Cardiac fibroblast (primary cell): ENCODE data around the gene FOSL2.
A peak's percentile ranks its signal among the peaks of the same experiment; 100 is the strongest.

Experiments used
- DNase-seq, 2 donors: peaks; one replicate each; pipeline versions ENCODE4 v3.0.0 to v3.0.0-alpha.2; 2010; ENCODE audit warnings: low read depth in 2 of 2
- H3K4me3 ChIP-seq, 2 donors: replicated peaks in 1 of 2; 1 replicate in 1 of 2; 2 replicates in 1 of 2; pipeline ENCODE4 v1.5.1; 2011; ENCODE audit warnings: low read depth in 2 of 2, low read length in 2 of 2, mild to moderate bottlenecking in 2 of 2, moderate library complexity in 1 of 2
- CTCF ChIP-seq: IDR thresholded peaks from one replicate; pipeline ENCODE4 v1.5.1; 2011; ENCODE audit warnings: low read depth, mild to moderate bottlenecking, low read length, inconsistent platforms

FOSL2 gene

DNA sequence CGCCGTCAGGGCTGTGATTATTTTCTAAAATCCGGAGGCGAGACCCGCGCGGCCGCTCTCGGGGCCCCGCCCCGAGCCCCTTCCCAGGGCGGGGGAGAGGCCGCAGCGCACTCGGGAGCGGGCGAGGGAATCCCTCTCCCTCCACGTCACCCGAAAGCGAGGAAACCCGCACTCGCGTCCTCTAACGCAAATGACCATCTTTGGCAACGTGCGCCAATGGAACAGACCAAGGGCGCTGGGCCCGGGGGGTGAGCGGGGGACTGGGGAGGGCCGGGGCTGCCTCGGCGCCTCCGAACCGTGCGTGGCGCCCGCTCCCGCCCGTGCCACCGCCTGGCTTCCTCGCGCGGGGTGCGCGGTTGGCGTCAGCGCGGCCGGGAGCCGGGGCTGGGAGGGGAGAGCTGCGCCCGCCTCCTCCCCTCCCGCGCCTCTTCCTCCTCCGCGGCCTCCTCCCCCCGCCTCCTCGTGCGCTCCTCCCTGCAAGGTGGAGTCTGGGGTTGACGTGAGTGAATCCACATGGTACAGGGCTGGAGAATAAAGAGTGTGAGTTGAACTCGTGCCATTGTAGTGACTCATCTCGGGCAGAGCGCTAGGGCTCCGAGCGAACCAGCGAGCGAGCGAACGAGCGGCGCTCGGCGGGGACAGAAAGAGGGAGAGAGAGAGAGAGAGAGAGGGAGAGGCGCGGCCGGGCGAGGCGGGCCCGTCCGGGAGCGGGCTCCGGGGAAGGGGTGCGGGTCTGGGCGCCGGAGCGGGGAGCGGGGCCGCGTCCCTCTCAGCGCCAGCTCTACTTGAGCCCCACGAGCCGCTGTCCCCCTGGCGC is at the start of gene FOSL2:
Gene FOSL2 (plus strand): TSS at position 562 of the 817 bp plus-strand sequence. CDS start 863 bp downstream, outside the sequence.
- no peak for TF ChIP-seq CTCF
- peak; percentile 100 for DNase-seq
- H3K4me3 ChIP-seq: peak within 1 kb of the TSS; percentile 89 to 96

DNA sequence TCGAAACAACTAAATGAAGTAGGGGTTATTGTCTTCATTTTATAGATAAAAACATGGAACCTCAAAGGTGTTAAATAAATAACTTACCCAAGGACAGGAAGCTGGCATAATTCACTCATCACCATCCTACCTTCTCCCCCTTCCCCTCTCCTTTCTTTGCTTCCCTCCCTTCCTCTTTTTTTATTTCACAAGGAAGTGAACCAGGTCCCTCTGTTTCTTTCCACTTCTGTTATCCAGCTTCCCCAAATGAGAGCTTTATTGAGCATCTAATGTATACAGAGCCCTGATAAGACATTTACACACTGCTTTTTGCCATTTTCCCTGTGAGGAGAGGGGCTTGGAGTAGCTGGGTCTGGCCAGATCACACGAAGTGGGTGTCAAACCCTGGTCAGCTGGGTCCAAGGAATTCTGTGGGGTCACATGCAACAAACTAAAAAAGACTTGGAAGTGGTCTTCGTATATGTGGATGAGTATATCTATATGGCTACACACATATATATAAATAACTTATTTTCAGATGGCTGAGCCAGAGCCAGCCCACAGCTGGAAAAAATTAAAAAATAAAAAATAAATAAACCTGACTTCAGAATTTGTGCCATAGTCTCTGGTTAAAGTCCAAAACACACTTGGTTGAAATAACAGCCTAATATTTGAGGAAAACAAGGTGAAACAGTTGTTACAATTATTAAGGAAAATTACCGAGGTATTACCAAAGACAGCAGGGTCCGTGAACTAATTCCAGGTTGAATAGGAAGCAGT is 49.3 kb upstream of the FOSL2 start:
- no peak for TF ChIP-seq CTCF
- DNase-seq: no peak
- no peak overlapping the region for H3K4me3 ChIP-seq

DNA sequence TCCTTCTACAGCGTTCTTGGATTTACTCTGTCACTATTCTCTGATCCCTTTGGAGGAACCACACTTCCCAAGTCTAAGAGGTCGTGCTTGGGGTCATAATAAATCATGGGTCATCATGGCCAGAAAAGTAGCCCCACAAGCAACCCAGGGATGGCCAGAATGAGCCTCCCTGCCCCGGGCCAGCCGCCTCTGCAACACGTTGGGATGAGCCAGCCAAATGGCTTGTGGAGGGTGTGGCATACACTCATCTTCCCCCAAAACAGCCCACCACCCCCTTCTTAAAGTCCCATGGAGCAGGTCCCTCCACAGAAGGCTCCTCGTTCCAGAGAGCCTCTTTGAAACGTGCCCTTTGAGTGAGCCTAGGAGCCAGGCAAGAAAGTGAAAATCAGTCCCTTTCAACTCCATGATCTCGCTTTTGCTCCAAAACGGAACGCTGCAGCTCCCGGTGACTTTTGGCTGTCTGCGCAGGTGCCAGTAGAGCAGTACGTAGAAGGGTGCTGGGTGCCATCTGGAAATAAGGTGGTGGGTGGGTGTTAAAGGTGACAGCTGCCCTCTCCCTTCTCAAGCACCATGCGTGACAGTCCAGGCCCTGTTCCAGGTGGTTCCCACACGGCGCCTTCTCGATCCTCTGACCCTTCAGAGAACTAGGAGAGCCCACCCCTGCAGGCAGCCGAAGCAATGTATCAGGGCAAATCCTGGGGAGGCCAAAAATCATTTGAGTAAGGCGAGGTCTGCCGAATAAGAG is 48.5 kb upstream of the FOSL2 start:
- no peak overlapping the region for H3K4me3 ChIP-seq
- no peak for TF ChIP-seq CTCF
- DNase-seq: no peak

GRCh38 chr2:28344756-28345373 is 47.8 kb upstream of the FOSL2 start:
- no peak for TF ChIP-seq CTCF
- DNase-seq: no peak
- H3K4me3 ChIP-seq: no peak overlapping the region

GRCh38 chr2:28345619-28346018 is 47.0 kb upstream of the FOSL2 start:
- no peak for DNase-seq
- TF ChIP-seq CTCF: no peak
- no peak overlapping the region for H3K4me3 ChIP-seq

- no peak for DNase-seq
- H3K4me3 ChIP-seq: no peak overlapping the region
- no peak for TF ChIP-seq CTCF
Observed at GRCh38 chr2:28346587-28346986, 46.1 kb upstream of the FOSL2 start.
